GM12892 (cell line): ENCODE measurements around the gene DLX6.

Experiments
- POLR2AphosphoS5 ChIP-seq: IDR thresholded peaks from 2 replicates; pipeline ENCODE4 v1.6.1; 2011; ENCODE audit warnings: low read depth, low read length, control low read depth
- TAF1 ChIP-seq: IDR thresholded peaks from 2 replicates; pipeline ENCODE4 v1.6.1; 2011; ENCODE audit warnings: low read depth, mild to moderate bottlenecking, control low read depth, low read length, borderline replicate concordance

DNA sequence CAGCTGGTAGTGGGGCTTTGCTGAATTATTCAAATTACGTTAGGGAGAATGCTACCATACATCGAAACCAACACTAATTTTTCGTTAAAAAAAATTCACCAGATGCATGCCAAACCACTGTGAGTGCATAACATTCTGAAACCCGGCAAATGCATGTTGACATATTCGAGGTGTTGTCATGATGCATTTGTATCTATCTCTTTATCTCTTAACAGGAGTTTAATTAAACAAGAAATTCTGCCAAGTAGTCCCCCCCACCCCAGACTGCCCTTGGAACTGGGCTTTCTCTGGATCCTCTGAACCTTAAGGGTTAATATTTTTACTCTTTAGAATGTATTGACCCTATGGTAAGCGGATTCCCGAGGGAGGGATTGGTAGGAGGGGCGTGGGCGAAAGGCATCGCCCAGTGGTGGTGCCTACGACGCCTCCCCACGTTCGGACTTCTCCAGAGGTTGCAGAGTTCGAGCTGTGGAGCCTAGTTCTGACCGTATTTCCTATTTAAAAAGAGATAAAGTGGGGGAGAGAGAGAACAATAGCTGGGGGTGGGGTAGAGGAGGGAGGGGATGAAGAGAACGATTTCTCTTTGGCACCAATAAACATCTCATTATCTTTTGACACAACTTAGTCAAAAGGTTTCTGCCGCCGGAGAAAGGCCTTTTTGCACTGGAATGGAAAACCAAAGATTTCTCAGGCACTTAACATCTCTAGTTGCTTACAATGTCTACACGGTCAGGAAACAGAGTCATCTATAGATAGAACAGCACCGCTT lies 7.2 kb downstream of the DLX6 start:
- TF ChIP-seq TAF1 (no peak), POLR2AphosphoS5 (no peak)
